ENCODE results near the gene CAPG.

Gene CAPG

GRCh38 chr2:85354286-85355072 lies 55.7 kb downstream of the CAPG start, which contains the start of the genes ELMOD3 and RETSAT:
TSS of gene ELMOD3 (plus strand) at chr2:85354769. CDS start at chr2:85357199, 2,430 bp downstream.
TSS of gene RETSAT (minus strand) at chr2:85354528. CDS start at chr2:85354507, 21 bp downstream.
- DNase-seq: peak; percentile 97

- DNase-seq: peak; percentile 13
These were observed 56.3 kb downstream of the CAPG start for GRCh38 chr2:85353876-85354285.

GRCh38 chr2:85347599-85347998 lies 62.6 kb downstream of the CAPG start:
- DNase-seq: no peak

Data from stimulated activated CD4-positive, alpha-beta T cell treated with anti-CD3 and anti-CD28 coated beads, Interleukin-1b, Interleukin-23, amount 100 ng/mL, for 48 hours (primary cell).